IPS-18c (cell line): ENCODE data around the gene DLL4.
A peak's percentile ranks its signal among the peaks of the same experiment; 100 is the strongest.
"Not testable (repeated sequence)": the region's sequence is repeated elsewhere in the genome, so short reads cannot be mapped to it uniquely, and the experiment has no call there.

Source experiments
- H3K4me3 ChIP-seq: 2 replicates; pipeline ENCODE4 v1.7.0; 2013; ENCODE audit warnings: low read depth, mild to moderate bottlenecking, low read length, moderate library complexity; ENCODE audit not compliant: insufficient read depth
- H3K9me3 ChIP-seq: one replicate; pipeline ENCODE4 v1.6.1; 2013; ENCODE audit warnings: mild to moderate bottlenecking, low read length, moderate library complexity; ENCODE audit not compliant: control insufficient read depth, insufficient read depth

The DLL4 gene

DNA sequence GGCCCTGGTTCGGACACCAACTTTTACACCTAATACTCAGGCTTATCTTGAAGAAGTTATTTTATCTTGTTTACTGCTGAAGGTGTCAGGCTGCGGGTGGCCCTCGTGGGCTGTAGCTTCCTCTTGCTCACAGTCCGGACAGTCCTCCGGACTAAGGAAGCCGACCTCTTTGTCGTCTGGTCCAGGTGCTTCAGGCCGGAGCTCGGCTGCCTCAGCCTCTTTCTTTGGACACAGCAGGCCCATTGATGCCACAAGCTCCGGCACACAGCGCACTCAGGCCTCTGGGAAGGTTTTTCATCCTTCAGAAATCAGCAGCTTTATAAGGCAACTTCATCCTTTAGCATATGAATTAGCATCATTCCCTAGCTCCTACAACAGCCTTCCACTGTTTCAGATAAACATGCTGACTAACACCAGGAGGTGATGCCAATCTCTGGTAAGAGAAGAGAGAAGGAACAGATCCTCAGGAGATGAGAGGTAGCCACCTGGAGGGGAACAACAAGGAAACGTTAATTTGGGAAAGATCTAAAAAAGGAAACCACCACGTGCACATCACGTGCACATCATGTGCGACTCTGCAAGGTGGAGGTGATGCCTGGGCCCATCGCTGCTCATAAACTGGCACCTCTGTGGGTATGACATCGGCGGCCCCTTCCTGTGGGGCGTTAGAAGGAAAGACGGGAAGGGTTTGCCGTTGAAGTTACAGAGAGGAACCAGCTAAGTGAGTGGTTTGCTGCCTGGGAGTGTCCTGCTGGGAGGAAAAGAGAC lies 19.8 kb downstream of the DLL4 start:
- Histone ChIP-seq H3K9me3 (peaks cover 2% of the 10 kb centered on the region), H3K4me3 (no peak overlapping the region)

DNA sequence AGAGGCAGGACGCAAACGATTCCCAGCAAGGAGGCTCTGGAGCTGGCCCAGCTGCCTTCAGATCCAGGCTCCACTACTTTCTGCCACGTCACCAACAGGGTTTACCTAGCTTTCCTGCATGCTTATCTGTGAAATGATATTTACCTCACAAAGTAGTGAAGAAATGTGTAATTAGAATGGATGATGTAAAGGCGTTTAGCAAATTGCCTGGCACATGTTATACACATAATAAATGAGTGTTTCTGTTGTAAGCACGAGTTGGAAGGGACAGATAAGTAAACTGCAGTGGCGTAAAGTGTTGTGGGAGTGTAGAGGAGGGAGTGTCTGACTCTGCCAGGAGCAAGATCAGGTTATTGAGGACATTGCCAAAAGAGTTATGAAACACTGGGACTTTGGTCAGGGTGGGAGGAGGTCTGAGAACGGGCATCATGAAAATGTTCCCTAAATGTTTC lies 20.6 kb downstream of the DLL4 start:
- Histone ChIP-seq H3K9me3 (peaks cover 2% of the 10 kb centered on the region), H3K4me3 (no peak overlapping the region)

DNA sequence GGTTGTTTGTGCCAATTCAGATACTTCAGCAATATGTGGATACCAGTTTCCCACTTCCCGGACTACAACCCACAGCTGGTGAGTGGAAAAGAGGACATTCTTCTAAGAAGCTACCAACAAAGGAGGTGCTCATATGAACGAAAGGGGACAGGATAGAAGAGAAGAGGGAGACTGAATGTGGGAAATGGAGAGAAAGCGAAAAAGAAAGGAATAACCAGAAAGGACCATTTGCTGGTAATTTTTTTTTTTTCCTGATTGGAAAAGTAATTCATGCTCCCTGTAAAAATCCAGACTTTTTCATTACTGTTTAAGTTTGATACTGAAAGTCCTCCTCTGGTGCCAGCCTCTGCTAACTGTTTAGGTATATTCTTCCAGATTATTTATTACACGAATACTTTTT lies 22.6 kb downstream of the DLL4 start:
- Histone ChIP-seq H3K9me3 (peaks cover 2% of the 10 kb centered on the region), H3K4me3 (no peak overlapping the region)

DNA sequence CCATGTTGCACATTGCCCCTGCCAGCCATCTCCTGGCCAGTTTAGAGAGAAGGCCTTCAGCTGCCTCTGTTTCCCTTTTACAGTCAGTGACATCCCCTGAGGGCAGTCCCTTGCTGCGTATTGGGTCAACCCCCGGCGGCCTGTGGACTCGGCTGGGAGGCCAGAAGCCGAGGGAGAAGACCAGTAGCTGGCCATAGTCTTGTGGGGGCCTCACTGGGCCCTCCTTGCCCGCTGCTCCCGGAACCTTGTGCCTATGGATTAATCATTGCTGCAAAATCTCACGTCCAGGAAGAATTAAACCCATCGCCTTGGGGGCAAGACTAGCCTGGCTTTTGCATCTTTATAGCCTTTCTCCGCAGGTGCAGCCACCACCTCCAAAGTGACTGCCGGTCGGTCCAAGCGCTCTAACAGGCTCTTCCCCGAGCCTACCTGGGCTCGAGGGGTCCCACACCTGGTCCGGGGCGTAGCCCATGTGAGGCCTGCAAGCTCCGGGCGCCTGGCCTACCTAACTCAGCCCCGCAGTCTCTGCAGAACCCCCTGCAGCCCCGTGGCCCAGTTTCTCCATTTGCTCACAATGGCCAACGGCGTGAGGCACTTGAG lies 23.3 kb downstream of the DLL4 start:
- peaks cover 2% of the 10 kb centered on the region for H3K9me3 ChIP-seq
- H3K4me3 ChIP-seq: peak overlapping the region; percentile 89

DNA sequence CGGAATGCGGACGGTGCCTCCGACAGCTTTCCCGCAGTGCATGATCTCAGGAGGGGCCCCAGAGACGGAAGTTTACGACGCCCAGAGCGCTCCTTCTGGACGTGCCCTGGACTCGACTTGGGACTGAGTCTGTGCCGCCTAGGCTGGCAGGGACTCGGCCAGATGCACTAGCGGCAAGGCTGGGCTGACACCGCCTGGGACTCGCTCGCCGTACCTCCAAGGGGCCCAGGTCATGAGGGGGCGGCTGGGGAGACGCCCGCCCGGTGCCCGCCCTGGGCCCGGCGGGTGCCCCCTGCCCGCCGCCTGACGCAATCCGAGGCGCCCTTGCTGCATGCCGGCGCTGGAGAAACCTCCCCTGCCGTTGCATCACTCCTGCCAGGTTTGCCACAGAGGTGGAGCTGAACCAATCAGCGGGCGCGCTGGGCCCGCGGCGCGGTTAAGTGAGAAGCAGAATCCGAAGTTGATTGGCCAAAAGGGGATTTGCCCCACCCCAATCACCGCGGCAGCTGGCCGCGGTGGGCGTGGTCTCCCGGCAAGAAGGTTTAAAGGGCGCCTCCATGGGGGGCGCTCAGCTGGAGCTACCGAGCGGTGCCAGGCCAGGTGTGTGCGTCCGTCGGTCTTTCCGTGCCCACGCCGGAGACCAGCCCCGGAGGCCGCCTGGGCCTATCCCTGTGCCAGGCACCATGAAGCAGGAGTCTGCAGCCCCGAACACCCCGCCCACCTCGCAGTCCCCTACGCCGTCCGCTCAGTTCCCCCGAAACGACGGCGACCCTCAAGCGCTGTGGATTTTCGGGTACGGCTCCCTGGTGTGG lies 24.0 kb downstream of the DLL4 start, which contains the start of gene CHAC1:
CHAC1 (plus strand) TSS at position 571 of the 812 bp plus-strand sequence; CDS start at position 684, 113 bp downstream.
- Histone ChIP-seq H3K9me3 (peaks cover 2% of the 10 kb centered on the region), H3K4me3 (peak within 1 kb of the TSS; percentile 89)

DNA sequence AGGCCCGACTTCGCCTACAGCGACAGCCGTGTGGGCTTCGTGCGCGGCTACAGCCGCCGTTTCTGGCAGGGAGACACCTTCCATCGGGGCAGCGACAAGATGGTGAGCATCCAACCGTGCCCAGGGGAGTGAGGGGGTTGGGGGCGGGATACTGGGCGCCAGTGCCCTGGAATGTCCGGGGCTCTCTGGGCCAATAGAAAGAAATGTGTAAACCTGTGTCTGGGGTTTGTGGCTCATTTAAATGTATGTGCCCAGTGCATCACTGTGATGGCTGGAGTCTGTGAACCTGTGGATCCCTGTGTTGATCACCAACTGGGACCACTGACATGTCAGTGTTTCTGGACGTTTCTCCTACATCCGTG lies 24.6 kb downstream of the DLL4 start:
- peak overlapping the region; percentile 89 for H3K4me3 ChIP-seq

DNA sequence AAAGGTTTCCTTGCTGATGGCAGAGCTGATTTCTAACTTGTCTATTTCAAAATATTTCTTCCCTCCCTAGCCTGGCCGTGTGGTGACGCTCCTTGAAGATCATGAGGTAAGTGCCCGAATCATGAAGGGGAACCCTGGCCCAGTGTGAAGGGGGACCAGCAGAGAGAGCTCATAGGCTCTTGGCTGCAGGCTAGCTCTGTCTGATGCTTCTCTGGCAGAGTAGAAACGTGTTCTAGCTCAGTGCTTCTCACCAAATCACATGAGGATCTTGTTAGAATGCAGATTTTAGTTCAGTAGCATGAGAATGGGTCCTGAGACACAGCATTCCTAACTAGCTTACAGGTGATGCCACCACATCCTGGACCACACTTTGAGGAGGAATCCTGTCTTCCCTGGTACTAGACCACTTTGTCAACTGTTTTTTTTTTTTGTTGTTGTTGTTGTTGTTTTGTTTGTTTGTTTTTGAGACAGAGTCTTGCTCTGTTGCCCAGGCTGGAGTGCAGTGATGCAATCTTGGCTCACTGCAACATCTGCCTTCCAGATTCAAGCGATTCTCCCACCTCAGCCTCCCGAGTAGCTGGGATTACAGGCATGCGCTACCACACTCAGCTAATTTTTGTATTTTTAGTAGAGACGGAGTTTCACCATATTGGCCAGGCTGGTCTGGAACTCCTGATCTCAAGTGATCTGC lies 25.2 kb downstream of the DLL4 start:
- H3K9me3 ChIP-seq: not testable (repeated sequence)
- H3K4me3 ChIP-seq: peak overlapping the region; percentile 89

More for the DNA sequence above, 24.6 kb downstream of the DLL4 start:
- peaks cover 2% of the 10 kb centered on the region for H3K9me3 ChIP-seq

DNA sequence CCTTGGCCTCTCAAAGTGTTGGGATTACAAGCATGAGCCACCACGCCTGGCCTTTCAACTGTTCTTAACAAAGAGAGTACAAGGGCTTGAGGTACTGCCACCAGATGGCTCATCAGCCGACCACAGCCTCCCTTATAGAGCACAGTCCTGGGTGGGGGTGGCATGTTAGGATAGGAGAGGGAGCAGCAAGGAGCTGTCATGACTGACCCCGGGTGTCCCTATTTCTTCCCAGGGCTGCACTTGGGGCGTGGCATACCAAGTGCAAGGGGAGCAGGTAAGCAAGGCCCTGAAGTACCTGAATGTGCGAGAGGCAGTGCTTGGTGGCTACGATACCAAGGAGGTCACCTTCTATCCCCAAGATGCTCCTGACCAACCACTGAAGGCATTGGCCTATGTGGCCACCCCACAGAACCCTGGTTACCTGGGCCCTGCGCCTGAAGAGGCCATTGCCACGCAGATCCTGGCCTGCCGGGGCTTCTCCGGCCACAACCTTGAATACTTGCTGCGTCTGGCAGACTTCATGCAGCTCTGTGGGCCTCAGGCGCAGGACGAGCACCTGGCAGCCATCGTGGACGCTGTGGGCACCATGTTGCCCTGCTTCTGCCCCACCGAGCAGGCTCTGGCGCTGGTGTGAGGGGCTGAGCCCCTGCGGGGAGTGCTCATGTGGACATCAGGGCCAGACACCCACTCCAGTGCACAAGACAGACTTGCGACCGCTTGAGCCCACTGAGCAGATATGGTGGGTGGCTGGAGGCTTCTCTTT lies 26.2 kb downstream of the DLL4 start:
- peaks cover 2% of the 10 kb centered on the region for H3K9me3 ChIP-seq
- H3K4me3 ChIP-seq: no peak overlapping the region; the same call in 1 of the 2 replicates

DNA sequence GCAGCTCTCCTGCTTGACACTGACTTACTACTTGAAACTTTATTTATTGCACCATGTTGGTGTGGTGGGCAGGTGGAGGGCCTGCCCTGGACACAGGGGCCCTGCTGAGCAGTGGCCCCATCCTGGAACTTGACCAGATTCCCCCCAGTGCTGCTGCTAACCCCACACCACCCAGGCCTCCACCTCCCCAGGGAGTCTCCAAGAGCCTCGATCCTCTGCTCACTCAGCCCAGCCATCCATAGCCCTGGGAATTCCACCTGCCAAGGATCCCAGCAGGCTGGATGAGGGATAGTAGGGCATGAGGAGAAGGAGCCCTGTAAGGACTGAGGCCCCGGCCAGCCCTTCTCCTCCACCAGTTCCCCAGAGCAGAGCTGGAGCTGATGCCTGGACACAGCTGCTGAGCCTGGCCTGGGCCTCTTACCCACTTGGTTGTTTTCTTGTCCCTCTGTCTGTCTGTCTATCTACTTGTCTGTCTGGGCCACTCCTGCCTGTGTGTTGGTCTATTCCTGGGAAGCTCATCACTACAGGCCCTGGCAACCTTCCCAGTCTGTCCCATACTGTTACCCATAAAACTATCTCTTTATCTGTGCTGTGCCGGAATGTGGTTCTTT lies 26.9 kb downstream of the DLL4 start:
- H3K9me3 ChIP-seq: peaks cover 2% of the 10 kb centered on the region
- H3K4me3 ChIP-seq: no peak overlapping the region

DNA sequence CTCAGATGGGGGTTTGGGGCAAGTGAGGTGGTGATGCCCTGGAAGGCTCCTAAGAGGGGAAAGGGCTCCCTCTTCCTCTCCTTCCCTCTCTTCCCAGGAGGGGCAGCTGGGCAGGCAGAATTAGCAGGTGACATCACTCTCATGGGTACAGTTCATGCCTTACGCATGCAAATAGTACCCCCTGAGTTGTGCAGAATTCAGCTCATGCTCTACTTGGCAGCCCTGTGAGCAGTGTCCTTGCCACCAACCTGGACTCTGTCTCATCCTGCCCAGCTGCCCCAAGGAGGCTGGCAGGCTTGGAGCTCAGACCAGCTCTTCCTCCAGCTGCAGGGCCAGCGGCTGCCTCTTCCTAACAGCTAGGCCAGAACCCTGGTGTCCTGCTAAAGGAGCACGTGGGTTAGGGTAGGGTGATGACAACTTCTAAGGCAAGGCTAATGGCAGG lies 27.4 kb downstream of the DLL4 start:
- H3K4me3 ChIP-seq: no peak overlapping the region
- peaks cover 2% of the 10 kb centered on the region for H3K9me3 ChIP-seq

DNA sequence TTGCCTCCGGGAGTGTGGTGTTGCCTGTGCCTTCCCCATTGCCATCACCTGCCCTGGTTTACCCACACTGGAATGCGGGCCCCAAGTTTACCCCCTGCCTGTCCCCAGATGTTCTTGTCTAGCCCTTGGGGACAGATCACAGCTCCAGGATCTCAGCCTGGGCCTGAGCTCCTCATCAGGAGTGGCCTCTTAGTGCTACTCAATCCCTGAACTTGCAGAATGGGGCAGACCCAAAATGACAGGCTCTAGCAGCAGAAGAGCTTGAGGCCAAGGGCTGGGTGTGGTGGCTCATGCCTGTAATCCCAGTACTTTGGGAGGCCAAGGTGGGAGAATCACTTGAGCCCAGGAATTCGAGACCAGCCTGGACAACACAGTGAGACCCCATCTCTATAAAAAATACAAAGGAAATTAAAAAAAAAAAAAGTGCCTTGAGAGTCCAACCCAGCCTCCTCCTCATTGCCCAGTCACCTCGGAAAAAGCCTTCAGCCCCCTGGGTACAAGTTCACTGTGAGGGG lies 28.0 kb downstream of the DLL4 start:
- H3K9me3 ChIP-seq: peaks cover 2% of the 10 kb centered on the region
- H3K4me3 ChIP-seq: no peak overlapping the region

DNA sequence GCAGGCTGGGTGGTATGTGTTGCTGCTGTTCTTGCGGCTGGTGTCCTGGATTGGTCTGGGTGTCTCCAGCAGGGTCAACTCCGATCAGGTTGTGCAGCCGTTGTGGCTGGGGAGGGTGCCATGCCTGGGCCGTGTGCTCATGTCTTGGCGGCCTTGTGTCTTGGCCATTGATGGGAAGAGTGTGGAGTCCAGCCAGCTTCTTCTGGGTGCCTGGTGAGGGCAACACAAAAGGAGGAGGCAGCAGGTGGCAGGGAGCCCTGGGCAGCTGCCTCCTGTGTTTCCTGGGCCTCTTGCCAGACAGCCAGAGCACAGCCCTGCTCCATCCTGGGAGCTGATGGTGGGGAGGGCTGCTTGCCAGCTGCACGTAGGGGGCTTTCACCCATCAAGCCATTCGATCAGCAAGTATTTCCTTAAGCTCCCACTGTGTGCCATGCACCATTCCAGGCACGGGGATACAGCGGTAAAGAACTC lies 28.5 kb downstream of the DLL4 start:
- Histone ChIP-seq H3K4me3 (no peak overlapping the region), H3K9me3 (no peaks in the 10 kb centered on the region)

DNA sequence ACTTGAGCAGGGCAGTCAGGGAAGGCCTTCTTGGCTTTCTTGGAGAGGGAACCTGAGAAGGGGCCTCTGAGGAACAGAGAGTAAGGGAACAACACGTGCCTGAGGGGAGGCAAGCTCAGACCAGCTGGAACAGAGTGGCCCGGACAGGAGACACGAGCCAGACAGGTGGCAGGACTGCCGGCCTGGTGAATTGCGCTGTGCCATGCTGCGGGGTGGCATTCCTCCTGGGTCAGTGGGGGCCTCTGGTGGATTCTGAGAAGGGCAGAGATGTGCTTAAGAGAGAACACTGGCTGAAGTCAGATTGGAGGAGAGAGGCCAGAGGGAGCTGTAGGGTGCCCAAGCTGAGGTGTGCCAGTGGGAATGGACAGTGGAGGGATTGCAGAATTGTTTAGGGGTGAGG lies 29.0 kb downstream of the DLL4 start:
- no peak overlapping the region for H3K4me3 ChIP-seq
- no peaks in the 10 kb centered on the region for H3K9me3 ChIP-seq

DNA sequence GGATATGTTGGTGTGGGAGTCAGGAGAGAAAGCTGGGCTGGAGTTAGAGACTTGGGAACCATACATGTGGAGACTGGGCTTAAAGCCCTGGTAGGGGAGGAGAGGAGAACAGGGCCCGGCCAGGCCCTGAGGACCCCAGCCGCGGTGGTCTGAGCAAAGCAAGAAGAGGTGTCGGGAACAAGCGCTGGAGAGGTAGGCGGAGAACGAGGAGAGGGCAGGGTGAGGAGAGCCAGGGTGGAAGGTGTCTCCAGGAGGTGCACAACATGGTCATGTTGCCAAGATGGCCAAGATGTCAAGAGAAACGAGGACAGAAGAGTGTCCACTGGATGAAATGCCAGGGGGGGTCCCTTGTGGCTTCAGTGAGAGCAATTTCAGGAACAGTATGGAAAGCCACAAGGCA lies 29.6 kb downstream of the DLL4 start:
- no peaks in the 10 kb centered on the region for H3K9me3 ChIP-seq
- no peak overlapping the region for H3K4me3 ChIP-seq

DNA sequence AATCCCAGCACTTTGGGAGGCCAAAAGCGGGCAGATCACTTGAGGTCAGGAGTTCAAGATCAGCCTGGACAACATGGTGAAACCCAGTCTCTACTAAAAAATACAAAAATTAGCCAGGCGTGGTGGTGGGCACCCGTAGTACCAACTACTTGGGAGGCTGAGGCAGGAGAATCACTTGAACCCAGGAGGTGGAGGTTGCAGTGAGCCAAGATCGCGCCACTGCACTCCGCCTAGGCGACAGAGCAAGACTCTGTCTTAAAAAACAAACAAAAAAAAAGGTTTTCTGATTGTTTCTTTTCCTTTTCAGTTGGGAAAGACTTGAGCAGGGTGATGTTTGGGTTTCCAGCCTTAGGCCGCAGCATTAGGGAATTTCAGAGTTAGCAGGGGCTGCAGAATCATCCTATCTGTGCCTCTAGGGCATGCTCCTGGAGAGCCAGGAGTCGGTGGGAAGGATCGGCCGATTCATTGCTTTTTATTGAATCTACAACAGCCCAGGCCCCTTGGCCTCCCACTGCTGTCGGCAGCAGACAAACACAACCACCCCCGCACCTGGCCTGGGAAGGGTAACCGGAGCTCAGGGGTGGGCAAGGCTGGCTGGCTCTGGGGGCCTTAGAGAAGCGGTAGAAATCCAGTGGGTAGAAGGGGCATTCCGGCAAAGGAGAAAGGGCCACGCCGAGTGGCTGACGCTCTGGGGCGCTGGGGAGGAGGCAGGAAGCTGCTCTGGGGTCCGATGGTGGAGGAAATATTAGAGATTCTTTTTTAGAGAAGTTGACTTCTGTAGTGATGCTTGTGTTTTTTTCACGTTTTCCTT lies 30.4 kb downstream of the DLL4 start:
- Histone ChIP-seq H3K9me3 (no peaks in the 10 kb centered on the region), H3K4me3 (no peak overlapping the region)
